NCI-H2227 (cell line): Measurements from ENCODE around the gene CDK14.

Experiments
- DNase-seq: peaks from one replicate; lab custom pipeline; 2025; ENCODE audit not compliant: unreplicated experiment; lab: John Stamatoyannopoulos, UW

The CDK14 gene

DNA sequence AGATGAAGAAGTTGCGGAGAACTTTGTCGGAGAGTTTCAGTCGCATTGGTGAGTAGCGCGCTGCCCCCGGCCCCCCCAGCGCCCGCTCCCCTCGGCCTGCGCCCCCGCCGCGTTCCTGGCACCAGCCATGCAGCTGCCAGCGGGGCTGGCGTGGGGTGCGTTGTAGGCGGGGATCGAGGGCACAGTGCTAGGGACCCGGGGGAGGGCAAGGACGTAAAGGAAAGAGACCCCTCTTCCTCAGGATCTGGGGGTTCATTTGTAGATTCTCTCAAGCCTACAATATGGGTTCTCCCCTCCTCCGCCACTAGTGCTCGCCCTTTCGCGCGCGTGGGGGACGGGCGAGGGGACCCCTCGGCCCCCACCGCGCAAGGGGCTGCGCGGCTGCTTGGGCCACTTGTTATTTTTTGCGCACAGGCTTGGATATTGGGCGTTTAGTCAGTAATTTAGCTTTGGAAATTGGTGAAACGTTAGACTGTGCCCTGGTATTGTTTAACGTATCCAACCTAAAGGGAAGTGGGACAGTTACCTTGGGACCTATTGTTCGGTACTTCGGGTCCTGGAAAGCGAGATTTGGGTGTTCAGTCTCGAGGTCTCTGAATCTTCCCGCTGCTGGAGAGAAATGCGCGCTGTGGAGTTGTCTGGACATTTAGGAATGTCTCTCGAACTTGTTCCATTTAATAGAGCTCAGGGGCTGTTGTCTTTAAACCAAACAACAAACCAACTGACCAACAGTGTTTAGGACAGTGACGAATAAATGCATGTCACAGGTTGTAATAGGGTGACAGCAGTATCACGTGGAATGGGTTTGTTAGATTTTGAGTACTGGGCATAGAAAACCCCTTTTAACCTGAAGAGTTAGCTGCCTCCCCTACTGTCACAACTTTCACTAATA, 796 bp downstream of the CDK14 start:
- no peak for DNase-seq

DNA sequence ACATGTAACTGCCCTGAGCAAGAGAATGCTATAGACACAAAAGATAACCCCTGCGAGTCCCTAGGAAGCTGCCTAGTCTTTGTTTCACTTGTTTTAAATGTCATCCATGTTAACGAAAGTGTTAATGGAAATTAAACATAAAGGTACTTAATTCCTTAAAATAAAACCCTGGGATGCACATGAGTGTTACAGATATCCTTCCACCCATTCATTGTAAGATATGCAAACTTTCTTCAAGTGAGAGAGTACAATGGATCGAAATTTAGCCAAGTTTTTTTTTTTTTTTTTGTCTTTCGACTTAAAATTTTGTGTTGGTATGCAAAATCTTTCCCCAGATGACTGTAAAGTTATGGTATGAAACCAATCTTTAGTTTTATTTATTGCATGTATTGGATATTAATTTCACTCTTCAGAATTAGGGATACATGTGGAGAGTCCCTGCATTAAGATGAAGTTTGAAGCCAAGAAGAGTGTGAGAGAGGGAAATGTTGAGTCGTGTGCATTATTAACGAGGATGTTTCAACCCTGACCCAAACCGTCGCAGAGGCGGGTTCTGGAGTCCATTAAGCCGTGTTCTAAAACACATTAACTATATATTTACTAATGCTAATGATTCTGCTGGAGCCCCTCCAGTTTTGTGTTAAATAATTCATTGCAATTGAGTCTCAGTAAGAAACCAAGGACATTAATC, 1.6 kb downstream of the CDK14 start:
- no peak for DNase-seq

DNA sequence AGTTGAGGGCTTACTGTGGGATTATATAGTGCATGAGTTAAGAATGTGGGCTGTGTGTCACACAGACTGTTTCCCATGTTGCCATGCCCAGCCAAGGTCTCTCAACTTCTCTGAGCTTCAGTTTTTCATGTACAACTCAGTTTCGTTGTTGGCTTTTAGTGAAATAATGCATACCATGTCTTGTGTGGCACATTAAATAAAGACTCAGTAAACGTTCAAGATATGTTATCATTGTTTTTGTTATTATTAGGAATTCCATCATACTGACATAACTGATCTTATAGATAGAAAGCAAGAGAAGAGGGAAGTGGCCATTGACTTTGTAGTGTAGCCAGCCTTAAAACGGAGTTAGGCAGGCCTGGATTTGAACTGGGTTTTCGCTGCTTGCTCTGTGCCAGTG, 2.9 kb downstream of the CDK14 start:
- DNase-seq, result no peak

DNA sequence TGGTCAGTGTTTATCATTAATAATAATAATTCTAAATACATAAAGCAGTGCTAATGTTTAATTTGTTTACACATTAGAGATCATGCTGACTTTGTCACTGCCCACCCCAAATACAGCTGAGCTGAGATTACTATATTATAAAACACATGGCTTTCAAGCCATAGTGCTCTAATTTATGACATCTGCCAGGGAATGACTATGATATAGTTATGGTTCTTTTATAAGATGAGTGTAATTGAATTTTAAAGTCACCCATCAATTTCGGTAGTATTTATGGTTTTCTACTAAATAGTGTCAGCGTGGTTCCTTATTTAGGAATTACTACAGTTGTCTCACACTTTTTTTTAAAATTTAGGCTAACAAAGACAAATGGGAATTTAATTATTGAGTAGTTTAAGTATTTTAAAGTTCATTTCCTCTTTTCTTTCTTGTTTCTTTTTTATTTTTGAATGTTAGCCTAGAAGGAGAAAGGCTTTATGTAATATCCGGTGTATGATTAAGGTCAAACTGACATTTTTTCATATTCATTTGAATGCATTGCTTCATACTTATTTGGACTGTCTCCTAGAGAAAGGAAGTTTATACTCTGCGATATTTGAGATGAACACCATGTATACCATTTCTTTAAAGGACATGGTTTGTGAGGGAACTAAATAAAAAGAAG, 3.9 kb downstream of the CDK14 start:
- DNase-seq, result no peak

DNA sequence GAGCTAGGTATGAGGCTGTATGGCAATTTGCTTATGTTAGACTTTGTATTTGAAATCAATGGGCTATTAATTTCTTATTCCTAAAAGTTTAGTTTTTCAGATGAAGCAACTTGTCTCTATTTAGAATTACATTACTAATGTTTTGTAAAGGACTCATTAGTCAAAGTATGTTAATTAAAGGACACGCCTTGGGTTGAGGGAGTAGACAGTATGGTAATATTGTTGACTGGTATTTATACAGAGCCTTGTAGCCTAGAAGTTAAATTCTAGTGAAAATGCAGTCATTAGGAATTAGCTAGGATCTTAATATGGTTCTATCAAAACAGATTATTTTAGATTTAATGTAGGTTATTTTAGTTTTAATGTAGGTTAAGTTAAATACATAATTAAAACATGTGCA, 6.2 kb downstream of the CDK14 start:
- DNase-seq, result no peak

DNA sequence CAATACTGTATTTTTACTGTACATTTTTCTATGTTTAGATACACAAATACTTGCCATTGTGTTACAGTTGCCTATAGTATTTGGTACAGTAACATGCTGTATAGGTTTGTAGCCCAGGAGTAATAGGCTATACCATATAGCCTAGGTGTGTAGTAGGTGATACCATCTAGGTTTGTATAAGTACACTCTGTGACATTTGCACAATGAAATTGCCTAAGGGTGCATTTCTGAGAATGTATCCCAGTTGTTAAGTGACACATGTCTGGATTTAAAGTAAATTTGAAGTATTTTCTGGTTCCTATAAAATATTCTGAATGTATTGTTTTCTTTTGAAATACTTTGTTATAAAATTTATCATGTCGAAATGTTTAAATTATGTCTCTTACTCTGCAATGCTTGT, 7.2 kb downstream of the CDK14 start:
- DNase-seq, result no peak

DNA sequence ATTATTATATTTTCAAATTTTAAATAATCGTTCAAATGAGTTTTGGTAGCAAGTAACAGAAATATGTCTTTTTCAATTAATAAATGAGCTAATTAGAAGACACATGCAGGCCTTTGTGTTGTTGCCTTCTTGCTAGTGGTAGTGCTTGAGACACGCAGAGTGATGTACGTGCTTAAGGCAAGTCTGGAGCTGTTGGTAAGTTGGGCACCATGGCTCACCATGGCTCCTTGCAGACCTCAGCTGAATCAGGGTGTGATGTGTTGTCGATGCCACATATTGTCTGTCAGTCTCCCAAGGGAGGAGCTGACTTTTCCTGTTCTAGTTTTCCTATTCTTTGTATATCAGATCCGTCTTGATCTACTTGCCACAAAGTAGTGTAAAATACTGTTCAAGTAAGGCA, 8.3 kb downstream of the CDK14 start:
- DNase-seq, result no peak

DNA sequence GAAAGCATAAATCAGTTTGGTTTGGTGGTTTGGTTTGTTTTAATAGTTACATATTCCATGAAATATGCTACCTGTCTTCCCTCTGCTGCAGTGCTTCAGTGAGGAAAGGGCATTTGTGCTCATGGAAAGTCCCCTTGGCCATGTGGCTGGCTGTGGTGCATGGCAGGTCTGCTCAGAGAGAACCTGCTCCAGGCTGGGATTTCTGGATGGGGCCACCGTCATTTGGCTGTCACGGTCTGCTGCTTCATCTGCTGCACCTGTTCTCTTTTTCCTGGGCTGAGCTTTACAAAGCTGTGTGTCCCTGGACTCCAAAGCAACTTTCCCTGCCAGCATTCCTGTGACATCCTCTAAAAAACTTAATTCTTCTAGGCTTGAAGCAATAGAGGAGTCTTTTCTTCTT, 8.9 kb downstream of the CDK14 start:
- no peak for DNase-seq

DNA sequence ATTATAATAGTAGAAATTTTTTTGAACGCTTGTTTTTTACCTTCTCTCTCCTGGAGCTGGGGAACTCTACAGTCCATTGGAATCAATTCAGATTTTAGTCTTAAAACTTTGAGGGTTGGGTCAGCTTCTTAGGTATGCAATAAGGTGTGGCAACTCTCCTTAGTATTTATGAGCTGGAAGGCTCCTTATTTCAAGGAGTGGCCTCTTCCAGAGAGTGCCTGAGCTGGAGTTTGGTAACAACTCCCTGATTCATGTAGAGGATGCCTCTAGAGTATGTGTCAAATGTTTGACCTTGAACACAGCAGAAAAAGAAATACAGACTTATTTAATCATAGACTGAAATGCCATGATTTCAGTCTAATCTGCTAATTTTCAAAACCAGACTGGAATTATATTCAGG, 11.1 kb downstream of the CDK14 start:
- no peak for DNase-seq

DNA sequence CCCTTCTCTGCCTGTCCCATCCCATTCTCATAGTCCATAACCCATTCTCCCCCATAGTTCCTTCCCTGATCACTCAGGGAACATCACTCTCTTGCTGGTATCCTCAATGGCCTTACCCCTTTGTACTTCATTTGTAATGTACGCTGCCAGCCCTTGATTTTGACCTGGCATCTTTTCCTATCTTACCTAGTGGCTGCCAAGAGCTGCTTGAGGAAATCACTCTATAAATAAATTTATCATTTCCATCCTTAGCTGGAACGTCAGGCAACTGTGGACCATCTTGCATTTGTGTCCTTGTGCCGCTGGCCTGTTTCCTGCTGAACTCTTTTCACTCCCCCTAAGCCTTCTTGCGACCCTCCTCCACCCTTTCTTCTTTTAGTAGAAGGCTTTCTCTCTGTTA, 14.0 kb downstream of the CDK14 start:
- DNase-seq, result no peak

DNA sequence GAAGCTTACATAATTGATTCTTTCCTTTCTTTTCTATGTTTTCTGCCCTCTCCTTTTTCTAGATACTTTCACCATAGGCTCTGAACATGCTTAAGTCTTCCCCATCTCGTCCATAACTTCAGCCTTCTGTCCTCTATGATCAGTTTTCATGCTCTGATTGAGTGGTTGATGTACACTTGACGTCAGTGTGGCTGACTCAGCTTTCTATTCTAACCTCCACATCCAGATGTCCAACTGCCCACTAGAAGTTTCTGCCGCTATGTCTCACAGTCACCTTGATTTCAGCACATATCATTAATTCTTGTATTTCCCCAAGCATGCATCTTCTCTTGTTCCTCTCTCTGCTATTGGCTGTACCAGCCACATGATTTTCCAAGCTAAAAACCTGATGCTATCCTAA, 15.0 kb downstream of the CDK14 start:
- DNase-seq, result no peak

DNA sequence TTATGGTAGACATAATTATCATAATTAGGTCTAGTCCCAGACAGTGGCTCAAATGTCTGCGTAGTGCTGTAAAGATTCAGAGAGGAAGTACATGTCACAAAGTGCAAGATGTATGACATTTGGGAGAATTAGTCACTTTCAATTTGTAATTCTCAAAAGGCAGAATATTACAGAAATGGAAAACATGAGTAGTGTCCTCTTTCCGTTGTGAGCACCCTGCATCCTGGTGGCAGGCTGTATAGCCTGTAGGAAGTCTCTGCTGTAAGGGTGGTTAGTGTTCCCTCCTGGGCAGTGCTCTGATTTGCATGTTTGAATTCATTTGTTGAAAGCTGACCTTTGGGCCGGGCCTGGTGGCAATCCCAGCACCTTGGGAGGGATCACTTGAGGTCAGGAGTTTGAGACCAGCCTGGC, 17.0 kb downstream of the CDK14 start:
- DNase-seq, result no peak

DNA sequence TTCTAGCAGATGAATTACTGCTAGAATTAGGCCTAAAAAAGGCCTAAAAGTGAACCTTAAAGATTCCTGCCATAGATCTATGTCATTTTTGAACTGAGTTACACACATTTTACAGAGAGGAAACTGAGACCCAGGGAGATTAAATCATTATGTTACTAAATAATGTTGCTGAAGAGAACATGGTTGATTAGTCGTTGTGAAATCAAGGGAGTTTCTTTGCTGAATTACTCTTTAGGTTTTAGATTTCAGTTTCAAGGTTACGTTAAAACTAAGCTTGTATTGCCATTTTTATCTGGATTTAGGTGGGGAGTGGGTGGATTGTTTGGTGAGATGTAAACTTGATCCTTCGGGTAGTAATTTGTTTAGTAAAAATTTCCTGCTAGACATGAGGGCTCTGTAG, 21.3 kb downstream of the CDK14 start:
- DNase-seq, result no peak

DNA sequence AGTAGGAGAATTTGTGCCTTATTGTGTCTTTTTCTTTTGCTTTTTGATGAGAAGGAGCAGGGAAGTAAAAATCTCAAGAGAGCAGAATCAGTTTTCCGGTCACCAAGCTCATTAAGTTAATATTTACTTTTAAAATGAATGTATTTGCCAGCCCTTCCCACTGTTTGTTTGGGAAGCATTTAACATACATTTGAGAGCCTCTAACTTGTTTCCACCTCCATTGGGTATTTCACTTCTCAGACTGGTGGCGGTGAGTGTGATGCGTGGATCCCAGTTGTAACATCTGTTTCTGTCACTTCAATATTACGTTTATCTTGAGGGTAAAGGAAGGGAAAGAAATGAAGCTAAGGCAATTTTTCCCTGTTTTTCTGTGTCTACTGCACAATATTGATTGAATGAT, 22.8 kb downstream of the CDK14 start:
- no peak for DNase-seq

DNA sequence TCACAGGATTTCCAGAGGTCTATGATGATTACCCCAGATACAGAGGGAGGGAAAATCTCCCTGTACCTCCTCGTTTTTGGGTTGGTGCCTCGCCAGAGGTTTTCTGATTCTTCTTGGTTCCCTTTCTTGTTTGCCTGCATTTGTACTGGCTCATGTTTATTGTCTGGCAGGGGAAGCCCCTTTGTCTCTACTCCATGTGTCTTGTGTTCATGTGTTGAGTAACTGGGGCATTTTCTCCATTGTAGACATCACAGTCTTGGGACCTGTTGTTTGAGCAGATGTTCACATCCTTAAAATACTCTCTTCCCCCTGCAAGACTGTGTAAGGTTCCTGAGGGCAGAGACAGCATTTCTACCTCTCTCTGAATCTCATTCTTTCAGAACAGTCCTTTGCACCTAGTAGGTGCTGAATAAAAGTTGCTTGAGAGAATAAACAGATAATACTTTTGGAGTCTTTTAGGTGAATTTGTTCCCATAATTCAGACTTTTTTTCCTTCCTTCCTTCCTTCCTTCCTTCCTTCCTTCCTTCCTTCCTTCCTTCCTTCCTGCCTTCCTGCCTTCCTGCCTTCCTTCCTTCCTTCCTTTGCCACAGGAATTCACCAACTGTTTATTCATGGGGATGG, 25.1 kb downstream of the CDK14 start:
- DNase-seq, result no peak

DNA sequence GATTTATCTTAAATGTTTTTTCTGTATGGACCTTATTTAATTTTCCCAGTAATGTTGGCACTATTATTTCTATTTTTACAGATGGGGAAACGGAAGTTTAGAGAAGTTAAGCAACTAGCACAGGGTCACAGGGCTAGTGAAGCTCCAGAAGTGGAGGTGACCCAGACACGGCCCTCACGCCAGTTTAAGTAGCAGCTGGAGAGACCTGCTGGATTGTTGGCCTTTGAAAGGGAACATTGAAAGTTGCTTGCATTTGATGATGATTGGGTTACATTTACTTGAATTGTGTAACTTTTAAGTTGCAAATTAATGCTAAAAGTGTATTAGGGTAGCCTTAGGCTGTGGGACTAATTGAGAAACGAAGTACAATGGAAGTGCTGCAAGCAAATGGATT, 25.6 kb downstream of the CDK14 start:
- no peak for DNase-seq

DNA sequence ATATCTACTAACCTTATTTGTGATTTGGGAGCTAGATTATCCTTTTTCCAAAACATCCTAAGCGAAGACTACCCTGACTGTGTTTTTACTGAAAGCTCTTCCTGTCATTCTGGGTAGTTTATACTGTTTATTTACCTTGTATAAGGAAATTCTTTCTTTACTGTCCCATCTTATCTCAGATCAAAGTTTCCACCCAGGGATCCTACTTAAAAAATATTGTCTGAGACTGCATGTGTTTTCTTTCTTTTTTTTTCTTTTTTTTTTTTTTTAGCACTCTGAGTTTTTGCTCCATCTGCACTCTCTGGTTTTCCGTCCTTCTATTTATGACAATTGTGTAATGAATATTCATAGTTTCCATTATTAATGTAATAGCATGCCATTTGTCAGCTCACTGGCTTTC, 26.5 kb downstream of the CDK14 start:
- DNase-seq, result no peak

DNA sequence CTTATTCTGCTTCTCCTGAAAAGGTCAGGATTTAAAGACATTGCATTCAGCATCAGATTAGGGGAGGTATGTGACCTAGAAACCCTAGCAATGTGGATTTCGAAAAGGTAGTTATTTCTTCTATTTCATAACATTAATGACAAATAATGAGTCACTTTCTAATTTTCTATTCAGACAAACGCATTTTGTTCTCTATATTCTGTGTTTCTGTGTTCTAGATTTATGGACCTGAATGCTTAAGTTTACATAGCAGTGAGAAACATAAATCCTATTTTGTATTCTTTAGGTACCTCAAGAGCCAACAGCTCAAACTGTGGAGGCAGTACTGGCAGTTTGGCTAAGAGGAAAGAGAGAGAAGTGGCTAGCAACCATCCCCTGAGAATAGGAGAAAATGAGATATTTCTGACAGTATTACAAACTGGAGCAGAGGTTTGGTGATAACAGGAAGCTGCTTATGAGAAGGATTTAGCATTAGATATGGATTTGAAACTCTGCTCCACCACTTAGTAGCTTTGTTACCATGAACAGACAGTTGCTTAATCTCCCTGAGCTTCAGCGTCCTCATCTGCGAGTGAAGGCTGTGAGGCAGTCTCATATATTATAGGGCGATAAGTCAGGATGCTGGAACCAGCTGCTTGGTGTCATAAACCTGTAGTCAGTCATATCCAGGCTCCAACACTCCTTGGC, 28.2 kb downstream of the CDK14 start:
- no peak for DNase-seq

DNA sequence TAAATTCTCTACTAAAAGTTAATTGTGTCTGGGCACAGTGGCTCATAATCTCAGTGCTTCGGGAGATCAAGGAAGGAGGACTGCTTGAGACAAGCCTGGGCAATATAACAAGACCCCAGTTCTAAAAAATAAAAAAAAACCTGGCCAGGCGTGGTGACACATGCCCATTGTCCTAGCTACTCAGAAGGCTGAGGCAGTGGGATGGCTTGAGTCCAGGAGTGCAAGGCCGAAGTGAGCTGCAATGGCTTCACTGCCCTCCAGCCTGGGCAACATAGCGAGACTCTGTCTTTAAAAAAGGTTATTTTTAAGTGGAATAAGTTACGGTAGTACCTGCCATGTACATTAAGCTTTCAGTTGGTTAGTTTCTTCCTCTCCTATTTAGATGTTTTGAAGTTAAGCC, 28.9 kb downstream of the CDK14 start:
- no peak for DNase-seq

DNA sequence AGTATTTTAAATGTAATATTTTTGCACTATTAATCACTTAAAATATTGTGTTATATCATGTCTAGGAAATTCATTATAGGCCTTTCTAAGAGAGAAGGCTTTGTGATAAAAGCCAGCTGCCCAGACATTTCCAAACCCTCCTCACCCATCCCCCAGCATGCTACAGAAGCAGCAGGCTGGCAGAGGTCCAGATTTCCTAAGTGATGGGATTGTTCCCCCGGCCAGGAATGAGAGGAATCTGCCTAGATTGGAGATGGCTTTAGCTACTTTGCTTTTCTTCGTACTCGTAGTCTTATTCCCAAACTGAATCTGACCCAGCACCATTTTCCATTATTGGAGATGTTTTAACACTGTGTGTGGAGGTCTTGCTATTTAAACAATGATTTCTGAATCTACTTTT, 29.4 kb downstream of the CDK14 start:
- DNase-seq, result no peak

DNA sequence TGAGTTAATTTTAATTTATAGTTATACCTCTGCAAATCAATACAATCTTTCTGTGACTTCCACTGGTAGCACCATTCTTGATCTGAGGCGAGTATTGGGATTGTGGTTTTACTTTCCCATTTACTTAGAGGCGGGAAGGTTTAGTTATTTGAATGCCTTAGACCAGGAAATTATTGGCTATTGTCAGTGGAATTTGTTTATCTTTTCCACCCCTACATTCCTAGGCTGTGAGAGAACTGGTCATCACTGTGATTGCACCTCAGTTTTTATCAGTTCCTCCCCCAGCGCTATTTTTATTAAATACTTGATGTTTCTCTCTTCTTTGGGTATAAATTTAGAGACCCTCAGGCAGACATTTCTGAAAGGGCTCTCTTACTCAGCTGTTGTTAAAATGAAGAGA, 29.9 kb downstream of the CDK14 start:
- DNase-seq, result no peak
